Natural killer cell (primary cell): ENCODE measurements around the gene ZPBP2. TPM values are rescaled to one million over a fixed set of nuclear protein-coding genes. Genes with fewer than 3 reads are reported as not detected.

Source experiments
- ATAC-seq, 3 donors: fragments of 150-1000 bp in 2 of 3; fragments of 200-7000 bp in 1 of 3; cut with Tn5 transposase; 1 replicate in 1 of 3; 2 replicates in 2 of 3; pipeline ENCODE4 v1.10.0; 2021; ENCODE audit warnings: mild to moderate bottlenecking in 2 of 3, moderate library complexity in 2 of 3
- DNase-seq, 2 donors: peaks; one replicate each; pipeline versions ENCODE4 v3.0.0 to v3.0.0-alpha.2; 2013 to 2021; ENCODE audit warnings: mixed read lengths in 1 of 2
- H3K27ac ChIP-seq: one replicate; pipeline ENCODE4 v1.5.1; 2013; ENCODE audit warnings: mild to moderate bottlenecking, low read length
- H3K27me3 ChIP-seq: one replicate; pipeline ENCODE4 v1.6.1; 2013; ENCODE audit warnings: low read length; ENCODE audit not compliant: control insufficient read depth, insufficient read depth
- H3K36me3 ChIP-seq: one replicate; pipeline ENCODE4 v1.6.1; 2013; ENCODE audit warnings: low read length; ENCODE audit not compliant: control insufficient read depth, insufficient read depth
- H3K4me1 ChIP-seq: one replicate; pipeline ENCODE4 v1.6.1; 2013; ENCODE audit warnings: low read length; ENCODE audit not compliant: control insufficient read depth, insufficient read depth
- H3K4me3 ChIP-seq: one replicate; pipeline ENCODE4 v1.5.1; 2013; ENCODE audit warnings: low read length
- H3K9me3 ChIP-seq: one replicate; pipeline ENCODE4 v1.6.1; 2013; ENCODE audit warnings: low read length; ENCODE audit not compliant: control insufficient read depth, insufficient read depth
- H3K27ac Mint-ChIP-seq, 2 donors: one replicate each; pipeline ENCODE4 v1.8.0; 2022; ENCODE audit warnings: mild to moderate bottlenecking in 2 of 2, mixed read lengths in 2 of 2, moderate library complexity in 1 of 2
- H3K27me3 Mint-ChIP-seq, 2 donors: one replicate each; pipeline ENCODE4 v1.8.0; 2022; ENCODE audit warnings: low read depth in 2 of 2, mixed read lengths in 2 of 2
- H3K36me3 Mint-ChIP-seq: one replicate; pipeline ENCODE4 v1.8.0; 2022; ENCODE audit warnings: mixed read lengths
- H3K4me1 Mint-ChIP-seq, 2 donors: one replicate each; pipeline ENCODE4 v1.8.0; 2022; ENCODE audit warnings: mixed read lengths in 2 of 2
- H3K4me3 Mint-ChIP-seq: one replicate; pipeline ENCODE4 v1.8.0; 2022; ENCODE audit warnings: mild to moderate bottlenecking, moderate library complexity, mixed read lengths
- H3K9me3 Mint-ChIP-seq, 2 donors: one replicate each; pipeline ENCODE4 v1.8.0; 2022; ENCODE audit warnings: mixed read lengths in 2 of 2
- CTCF ChIP-seq: fragments of 200-600 bp; IDR thresholded peaks from one replicate; pipeline ENCODE4 v1.8.0; 2022; ENCODE audit warnings: antibody characterized with exemption
- WGBS: methylation state at CpG from one replicate; pipeline ENCODE4 v1.1.7; 2013; ENCODE audit warnings: missing lambda C conversion rate; ENCODE audit not compliant: insufficient coverage; 5-methylcytosine and 5-hydroxymethylcytosine counted together
- intact Hi-C: fragments of 100-400 bp; cut with micrococcal nuclease; formaldehyde crosslinking; loops from one replicate; pipeline ENCODE4 v1.14.2; 2022
- total RNA-seq, 4 donors: library from RNA; stranded (reverse); fragments of 120-200 nt in 1 of 4; gene quantifications; one replicate each; pipeline versions ENCODE4 v1.2.3 to v1.2.4, GENCODE V29; 2013 to 2022

ZPBP2 gene
- total RNA-seq, 3 donors from 2014 or later (not counting 1 experiment from before 2014, with no cell fraction given): not detected

GRCh38 chr17:39923230-39923629 is 55.2 kb downstream of the ZPBP2 start:
- Mint-ChIP-seq H3K9me3 (no peaks in the 10 kb centered on the region), H3K4me1 (peaks cover 38 to 48% of the 10 kb centered on the region in 2 donors), H3K4me3 (no peak overlapping the region), H3K27ac (no peak overlapping the region), H3K27me3 (no peaks in the 10 kb centered on the region), H3K36me3 (no peaks in the 10 kb centered on the region)
- peaks cover 47% of the 10 kb centered on the region for H3K4me1 ChIP-seq
- peaks cover 46% of the 10 kb centered on the region for H3K36me3 ChIP-seq
- H3K4me3 ChIP-seq: no peak overlapping the region
- no peak overlapping the region for H3K27ac ChIP-seq
- 95% methylated on average over 6 of the region's 6 CpGs for WGBS
- no peaks in the 10 kb centered on the region for H3K9me3 ChIP-seq
- no peak for DNase-seq
- no peak for ATAC-seq
- intact Hi-C loops: no loop called here
- no peaks in the 10 kb centered on the region for H3K27me3 ChIP-seq
- no peak for TF ChIP-seq CTCF

GRCh38 chr17:39923836-39924690 is 56.1 kb downstream of the ZPBP2 start:
- 89% methylated on average over 17 of the region's 17 CpGs for WGBS
- H3K4me1 Mint-ChIP-seq: peaks cover 36 to 52% of the 10 kb centered on the region in 2 donors
- no peak overlapping the region for H3K27ac ChIP-seq
- no peak for ATAC-seq
- TF ChIP-seq CTCF: no peak
- H3K4me1 ChIP-seq: peaks cover 43% of the 10 kb centered on the region
- no peaks in the 10 kb centered on the region for H3K36me3 Mint-ChIP-seq
- H3K27me3 ChIP-seq: no peaks in the 10 kb centered on the region
- intact Hi-C loops: no loop called here
- peak overlapping the region; percentile 22 to 96 for H3K27ac Mint-ChIP-seq
- H3K9me3 ChIP-seq: no peaks in the 10 kb centered on the region
- H3K4me3 Mint-ChIP-seq: peak overlapping the region; percentile 47
- H3K9me3 Mint-ChIP-seq: no peaks in the 10 kb centered on the region
- H3K4me3 ChIP-seq: no peak overlapping the region
- H3K27me3 Mint-ChIP-seq: no peaks in the 10 kb centered on the region
- peaks cover 44% of the 10 kb centered on the region for H3K36me3 ChIP-seq
- DNase-seq: no peak

- Mint-ChIP-seq H3K4me3 (peak overlapping the region; percentile 96), H3K27ac (peak overlapping the region; percentile 22 to 96), H3K9me3 (no peaks in the 10 kb centered on the region), H3K4me1 (peaks cover 36 to 52% of the 10 kb centered on the region in 2 donors), H3K27me3 (no peaks in the 10 kb centered on the region), H3K36me3 (no peaks in the 10 kb centered on the region)
- no peak overlapping the region for H3K4me3 ChIP-seq
- DNase-seq (no peak), ATAC-seq (no peak)
- peaks cover 41% of the 10 kb centered on the region for H3K36me3 ChIP-seq
- H3K9me3 ChIP-seq: no peaks in the 10 kb centered on the region
- intact Hi-C loops: no loop called here
- 77% methylated on average over 3 of the region's 3 CpGs for WGBS
- no peak overlapping the region for H3K27ac ChIP-seq
- H3K4me1 ChIP-seq: peaks cover 43% of the 10 kb centered on the region
- no peak for TF ChIP-seq CTCF
- H3K27me3 ChIP-seq: no peaks in the 10 kb centered on the region
These were observed 56.7 kb downstream of the ZPBP2 start for GRCh38 chr17:39924691-39925055.
